GM12878 (cell line): ENCODE data around the gene SRI.

Experiments
- BMI1 ChIP-seq: fragments of 450-650 bp; IDR thresholded peaks from 2 replicates; pipeline ENCODE4 v1.6.1; 2016; ENCODE audit warnings: mild to moderate bottlenecking, moderate library complexity, borderline replicate concordance
- CREB1 ChIP-seq: IDR thresholded peaks from 2 replicates; pipeline ENCODE4 v1.6.1; 2012; ENCODE audit warnings: low read depth, mild to moderate bottlenecking, inconsistent platforms
- CTCF ChIP-seq, 3 experiments: IDR thresholded peaks in 2 of 3; conservative IDR thresholded peaks in 1 of 3; 2 replicates each; pipeline ENCODE4 v1.5.1; 2011; ENCODE audit warnings: low read depth in 3 of 3, low read length in 3 of 3, mild to moderate bottlenecking in 3 of 3, control low read depth in 2 of 3, moderate library complexity in 2 of 3, inconsistent platforms in 1 of 3, mixed read lengths in 1 of 3; ENCODE audit not compliant: control insufficient read depth in 2 of 3, insufficient read depth in 1 of 3; ENCODE audit errors: extremely low read depth in 1 of 3
- ELK1 ChIP-seq: IDR thresholded peaks from 2 replicates; pipeline ENCODE4 v1.6.1; 2012; ENCODE audit warnings: low read depth, low read length, improper control_type of control experiment
- EZH2 ChIP-seq: IDR thresholded peaks from 2 replicates; pipeline ENCODE4 v1.6.1; 2012; ENCODE audit warnings: low read depth, mild to moderate bottlenecking, control low read depth, inconsistent platforms, low read length, borderline replicate concordance; ENCODE audit not compliant: control insufficient read depth
- FOXM1 ChIP-seq: IDR thresholded peaks from 2 replicates; pipeline ENCODE4 v1.6.1; 2012; ENCODE audit warnings: low read depth, mild to moderate bottlenecking, inconsistent platforms, low read length, moderate library complexity
- IRF3 ChIP-seq: fragments of 450-650 bp; IDR thresholded peaks from 2 replicates; pipeline ENCODE4 v1.6.1; 2014; ENCODE audit warnings: mild to moderate bottlenecking
- JUNB ChIP-seq: IDR thresholded peaks from 2 replicates; pipeline ENCODE4 v1.6.1; 2016; ENCODE audit warnings: antibody characterized with exemption, mild to moderate bottlenecking
- POLR2A ChIP-seq: IDR thresholded peaks from 2 replicates; pipeline ENCODE4 v1.6.1; 2011; ENCODE audit warnings: low read depth, mild to moderate bottlenecking, low read length
- RFX5 ChIP-seq: IDR thresholded peaks from 2 replicates; pipeline ENCODE4 v1.6.1; 2011; ENCODE audit warnings: low read depth, low read length, improper control_type of control experiment
- SIN3A ChIP-seq: IDR thresholded peaks from 2 replicates; pipeline ENCODE4 v1.6.1; 2012; ENCODE audit warnings: low read depth, low read length, improper control_type of control experiment
- SP1 ChIP-seq: IDR thresholded peaks from one replicate; pipeline ENCODE4 v1.6.1; 2011; ENCODE audit warnings: low read depth, low read length
- ZSCAN29 ChIP-seq: fragments of 450-650 bp; IDR thresholded peaks from 2 replicates; pipeline ENCODE4 v1.6.1; 2017; ENCODE audit warnings: mild to moderate bottlenecking, moderate library complexity

- no peak for TF ChIP-seq RFX5
- no peak for TF ChIP-seq BMI1
- no peak for TF ChIP-seq CTCF (IDR thresholded peaks at IDR 0.05 in 2 of 3, conservative IDR thresholded peaks at IDR 0.05 in 1 of 3; ENCODE audit: control insufficient read depth in 2 of 3, extremely low read depth in 1 of 3, insufficient read depth in 1 of 3, low read depth in 3 of 3, low read length in 3 of 3)
- TF ChIP-seq POLR2A, result no peak
- no peak for TF ChIP-seq SP1
- TF ChIP-seq IRF3, result no peak
- TF ChIP-seq JUNB, result no peak
- TF ChIP-seq FOXM1, result no peak
- no peak for TF ChIP-seq ELK1
- no peak for TF ChIP-seq ZSCAN29
- no peak for TF ChIP-seq SIN3A
- TF ChIP-seq CREB1, result no peak
- no peak for TF ChIP-seq EZH2
These were observed 37.1 kb upstream of the SRI start for GRCh38 chr7:88256906-88257305.
